Type B pancreatic cell (in vitro differentiated cells): Measurements from ENCODE around the gene MSH2. TPM values are rescaled to one million over a fixed set of nuclear protein-coding genes. Genes with fewer than 3 reads are reported as not detected.

ENCODE experiments used
- DNase-seq: peaks from one replicate; pipeline ENCODE4 v3.0.0; 2021; ENCODE audit warnings: mixed read lengths; ENCODE audit not compliant: unreplicated experiment; ENCODE audit errors: extremely low spot score
- H3K27ac Mint-ChIP-seq: 2 replicates; pipeline ENCODE4 v1.8.0; 2021; ENCODE audit warnings: mild to moderate bottlenecking, mixed read lengths
- H3K27me3 Mint-ChIP-seq: 2 replicates; pipeline ENCODE4 v1.8.0; 2021; ENCODE audit warnings: mixed read lengths
- H3K36me3 Mint-ChIP-seq: 2 replicates; pipeline ENCODE4 v1.8.0; 2021; ENCODE audit warnings: mixed read lengths
- H3K4me1 Mint-ChIP-seq: one replicate; pipeline ENCODE4 v1.8.0; 2021; ENCODE audit warnings: mixed read lengths; ENCODE audit not compliant: unreplicated experiment
- H3K4me3 Mint-ChIP-seq: 2 replicates; pipeline ENCODE4 v1.8.0; 2021; ENCODE audit warnings: mild to moderate bottlenecking, mixed read lengths
- H3K9me3 Mint-ChIP-seq: 2 replicates; pipeline ENCODE4 v1.8.0; 2021; ENCODE audit warnings: mixed read lengths
- CTCF ChIP-seq: fragments of 200-600 bp; sonication (generic); conservative IDR thresholded peaks from 2 replicates; pipeline ENCODE4 v1.5.0; 2021; ENCODE audit warnings: antibody characterized with exemption, mild to moderate bottlenecking
- microRNA-seq: library from miRNA; unstranded; fragments of <30 nt; microRNA quantifications from one replicate; pipeline ENCODE4, GENCODE V29; 2020
- total RNA-seq: library from RNA; stranded (reverse); gene quantifications from 2 replicates; pipeline ENCODE4 v1.2.1, GENCODE V29; 2021; ENCODE audit warnings: low replicate concordance

Gene MSH2
- total RNA-seq, 1 donor from 2014 or later, result 53.3 TPM

DNA sequence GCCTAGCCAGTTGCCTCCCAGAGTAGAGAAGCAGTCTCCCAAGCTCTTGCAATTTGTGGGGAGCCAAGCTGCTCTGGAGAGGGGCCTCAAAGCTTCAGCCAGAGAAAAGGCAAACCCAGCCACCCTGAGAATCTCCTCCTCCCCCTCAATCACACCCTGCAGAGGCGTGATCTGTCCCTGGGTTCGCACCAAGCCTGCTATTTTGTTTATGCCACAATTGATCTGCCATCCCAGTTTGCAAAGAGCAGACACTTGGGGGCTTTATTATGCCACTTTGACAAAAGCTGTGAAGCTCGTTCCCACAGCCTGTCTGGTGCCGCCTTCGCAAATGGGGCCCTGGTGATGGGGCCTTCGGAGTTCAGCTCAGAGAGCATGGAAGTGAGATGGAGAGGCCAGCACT lies 125.5 kb downstream of the MSH2 start:
- H3K36me3 Mint-ChIP-seq, result no peaks in the 10 kb centered on the region
- H3K27ac Mint-ChIP-seq, result no peak overlapping the region
- H3K27me3 Mint-ChIP-seq, result no peaks in the 10 kb centered on the region
- H3K4me1 Mint-ChIP-seq, result no peaks in the 10 kb centered on the region
- no peak for DNase-seq
- H3K4me3 Mint-ChIP-seq, result no peak overlapping the region
- TF ChIP-seq CTCF, result no peak
- H3K9me3 Mint-ChIP-seq, result no peaks in the 10 kb centered on the region

DNA sequence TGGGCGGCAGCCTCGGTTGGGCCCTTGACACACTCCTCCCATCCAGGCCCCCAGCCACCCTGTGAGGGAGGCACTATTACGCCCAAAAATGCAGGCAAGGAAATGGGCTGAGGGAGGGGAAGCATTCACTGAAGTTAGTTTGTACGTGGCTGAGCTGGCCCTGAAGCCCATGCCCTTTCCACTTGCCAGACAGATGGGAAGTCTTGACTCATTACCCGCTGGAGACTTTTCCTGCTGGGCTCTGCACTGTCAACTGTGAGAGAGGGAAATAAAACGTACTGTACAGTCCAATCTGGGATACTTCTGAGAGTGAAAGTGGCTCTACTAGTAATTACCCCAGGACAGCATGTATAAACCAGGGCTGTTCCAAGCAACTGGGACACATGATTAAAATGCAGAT lies 125.9 kb downstream of the MSH2 start:
- Mint-ChIP-seq H3K27me3 (no peaks in the 10 kb centered on the region), H3K4me3 (no peak overlapping the region), H3K4me1 (peaks cover 4% of the 10 kb centered on the region), H3K36me3 (no peaks in the 10 kb centered on the region), H3K27ac (no peak overlapping the region), H3K9me3 (no peaks in the 10 kb centered on the region)
- DNase-seq, result no peak
- TF ChIP-seq CTCF, result no peak

GRCh38 chr2:47530105-47530760 lies 127.3 kb downstream of the MSH2 start:
- H3K36me3 Mint-ChIP-seq, result no peaks in the 10 kb centered on the region
- H3K4me3 Mint-ChIP-seq, result no peak overlapping the region
- no peak for DNase-seq
- TF ChIP-seq CTCF, result no peak
- no peaks in the 10 kb centered on the region for H3K27me3 Mint-ChIP-seq
- H3K27ac Mint-ChIP-seq, result no peak overlapping the region
- peaks cover 6% of the 10 kb centered on the region for H3K4me1 Mint-ChIP-seq
- no peaks in the 10 kb centered on the region for H3K9me3 Mint-ChIP-seq

- DNase-seq, result no peak
- Mint-ChIP-seq H3K4me1 (peaks cover 6% of the 10 kb centered on the region), H3K9me3 (no peaks in the 10 kb centered on the region), H3K4me3 (no peak overlapping the region), H3K27ac (no peak overlapping the region), H3K27me3 (no peaks in the 10 kb centered on the region), H3K36me3 (no peaks in the 10 kb centered on the region)
- TF ChIP-seq CTCF, result no peak
Observed at GRCh38 chr2:47531378-47532042, 128.6 kb downstream of the MSH2 start.

Small RNAs within 50 kb of the gene (microRNA-seq; reads per million reads assigned to microRNA genes)
- 5.8 reads per million, percentile 22 among the genes with 10 or more reads in this experiment for gene MIR559

Other genes with a start within 250 kb of the MSH2 start
- 0.36 TPM in 1 of 2 replicates, not detected in the other for gene STPG4, start 247.8 kb upstream of the MSH2 start, total RNA-seq
- gene CALM2, start 226.6 kb upstream of the MSH2 start, total RNA-seq, result 463 and 627 TPM in 2 replicates
- 171 and 340 TPM in 2 replicates for gene EPCAM, start 33.8 kb upstream of the MSH2 start, total RNA-seq
- gene KCNK12, start 167.8 kb downstream of the MSH2 start, total RNA-seq, result 0.53 and 1.5 TPM in 2 replicates